Stimulated activated CD8-positive, alpha-beta memory T cell treated with anti-CD3 and anti-CD28 coated beads, Interleukin-15, amount 100 ng/mL, for 24 hours (primary cell): ENCODE measurements around the gene TMPRSS13.

ENCODE experiments used
- DNase-seq: peaks from one replicate; pipeline ENCODE4 v3.0.0-alpha.2; 2020; ENCODE audit warnings: low read depth

Gene TMPRSS13

GRCh38 chr11:117855186-117855845 lies 73.9 kb downstream of the TMPRSS13 start:
- DNase-seq = no peak

- no peak for DNase-seq
Measured at GRCh38 chr11:117852309-117852708, 76.9 kb downstream of the TMPRSS13 start.

GRCh38 chr11:117851852-117852251 lies 77.3 kb downstream of the TMPRSS13 start:
- DNase-seq = no peak

GRCh38 chr11:117851106-117851505 lies 78.1 kb downstream of the TMPRSS13 start:
- DNase-seq = no peak
